Ishikawa (cell line): ENCODE measurements around the gene TMPRSS2.

Experiments
- EP300 ChIP-seq: IDR thresholded peaks from 2 replicates; pipeline ENCODE4 v1.6.1; 2012; ENCODE audit warnings: borderline replicate concordance
- NFIC ChIP-seq: IDR thresholded peaks from 2 replicates; pipeline ENCODE4 v1.6.1; 2012
- TAF1 ChIP-seq: IDR thresholded peaks from 2 replicates; pipeline ENCODE4 v1.6.1; 2012; ENCODE audit warnings: low read depth, mild to moderate bottlenecking
- YY1 ChIP-seq: IDR thresholded peaks from 2 replicates; pipeline ENCODE4 v1.6.1; 2012; ENCODE audit warnings: low read depth

- TF ChIP-seq EP300, result no peak
- no peak for TF ChIP-seq TAF1
- TF ChIP-seq NFIC, result no peak
- TF ChIP-seq YY1, result no peak
Observed at GRCh38 chr21:41425588-41425953, 82.4 kb downstream of the TMPRSS2 start.
